ENCODE data around the gene TFIP11.

DNA sequence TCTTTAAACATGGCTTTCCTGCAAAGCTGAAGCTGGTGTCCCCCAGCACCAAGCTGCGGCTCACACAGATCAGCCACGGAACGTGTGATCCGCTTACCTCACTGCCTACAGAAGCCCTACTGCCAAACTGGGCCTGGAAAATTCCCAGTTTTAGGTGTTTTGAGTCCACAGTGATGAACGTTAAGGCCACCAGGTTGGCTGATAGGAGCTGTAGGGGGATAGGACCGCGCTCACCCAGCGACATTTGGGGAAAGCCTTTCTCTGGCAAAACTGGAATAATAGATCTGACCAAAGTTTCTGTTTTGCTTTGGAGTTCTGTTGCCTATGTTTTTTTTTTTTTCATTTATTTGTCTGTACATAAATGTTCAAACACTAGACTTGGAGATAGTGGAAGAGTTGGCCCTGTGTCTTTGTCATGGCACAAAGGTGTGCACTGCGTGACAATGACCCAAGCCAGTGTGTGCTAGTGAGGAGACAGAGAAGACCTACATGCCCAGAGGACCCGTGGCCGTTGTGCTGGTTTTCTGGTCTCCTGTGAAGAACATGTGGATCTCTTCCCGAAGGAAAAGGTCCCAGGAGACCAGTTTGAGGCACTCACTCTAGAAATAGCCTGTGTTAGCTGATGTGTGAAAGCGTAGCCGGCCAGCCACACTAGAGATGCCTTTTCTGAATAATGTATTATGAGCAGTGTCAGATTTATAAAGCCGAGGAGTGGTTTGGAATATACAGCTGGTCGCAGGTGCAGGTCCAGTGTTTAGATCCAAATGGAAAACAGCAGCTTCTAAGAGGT is 68.2 kb downstream of the TFIP11 start:
- TF ChIP-seq, protein P1, sequence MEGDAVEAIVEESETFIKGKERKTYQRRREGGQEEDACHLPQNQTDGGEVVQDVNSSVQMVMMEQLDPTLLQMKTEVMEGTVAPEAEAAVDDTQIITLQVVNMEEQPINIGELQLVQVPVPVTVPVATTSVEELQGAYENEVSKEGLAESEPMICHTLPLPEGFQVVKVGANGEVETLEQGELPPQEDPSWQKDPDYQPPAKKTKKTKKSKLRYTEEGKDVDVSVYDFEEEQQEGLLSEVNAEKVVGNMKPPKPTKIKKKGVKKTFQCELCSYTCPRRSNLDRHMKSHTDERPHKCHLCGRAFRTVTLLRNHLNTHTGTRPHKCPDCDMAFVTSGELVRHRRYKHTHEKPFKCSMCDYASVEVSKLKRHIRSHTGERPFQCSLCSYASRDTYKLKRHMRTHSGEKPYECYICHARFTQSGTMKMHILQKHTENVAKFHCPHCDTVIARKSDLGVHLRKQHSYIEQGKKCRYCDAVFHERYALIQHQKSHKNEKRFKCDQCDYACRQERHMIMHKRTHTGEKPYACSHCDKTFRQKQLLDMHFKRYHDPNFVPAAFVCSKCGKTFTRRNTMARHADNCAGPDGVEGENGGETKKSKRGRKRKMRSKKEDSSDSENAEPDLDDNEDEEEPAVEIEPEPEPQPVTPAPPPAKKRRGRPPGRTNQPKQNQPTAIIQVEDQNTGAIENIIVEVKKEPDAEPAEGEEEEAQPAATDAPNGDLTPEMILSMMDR (IDR thresholded peaks at IDR 0.05; ENCODE audit: low read depth, low read length) = no peak
- no peak for TF ChIP-seq EZH2phosphoT487 (IDR thresholded peaks at IDR 0.05; ENCODE audit: low read depth)

Data from OCI-LY3 (cell line).